ENCODE measurements around the gene SLC5A8. TPM values are rescaled to one million over a fixed set of nuclear protein-coding genes. Genes with fewer than 3 reads are reported as not detected.

The SLC5A8 gene
- total and polyA plus RNA-seq, 2 experiments from 2014 or later, result 0.10 TPM

- no peak for TF ChIP-seq ZNF114 (CRISPR knock-in tag; IDR thresholded peaks at IDR 0.05)
- TF ChIP-seq CREB1 (CRISPR knock-in tag; IDR thresholded peaks at IDR 0.05; ENCODE audit: low read depth), result no peak
- TF ChIP-seq, protein P1, sequence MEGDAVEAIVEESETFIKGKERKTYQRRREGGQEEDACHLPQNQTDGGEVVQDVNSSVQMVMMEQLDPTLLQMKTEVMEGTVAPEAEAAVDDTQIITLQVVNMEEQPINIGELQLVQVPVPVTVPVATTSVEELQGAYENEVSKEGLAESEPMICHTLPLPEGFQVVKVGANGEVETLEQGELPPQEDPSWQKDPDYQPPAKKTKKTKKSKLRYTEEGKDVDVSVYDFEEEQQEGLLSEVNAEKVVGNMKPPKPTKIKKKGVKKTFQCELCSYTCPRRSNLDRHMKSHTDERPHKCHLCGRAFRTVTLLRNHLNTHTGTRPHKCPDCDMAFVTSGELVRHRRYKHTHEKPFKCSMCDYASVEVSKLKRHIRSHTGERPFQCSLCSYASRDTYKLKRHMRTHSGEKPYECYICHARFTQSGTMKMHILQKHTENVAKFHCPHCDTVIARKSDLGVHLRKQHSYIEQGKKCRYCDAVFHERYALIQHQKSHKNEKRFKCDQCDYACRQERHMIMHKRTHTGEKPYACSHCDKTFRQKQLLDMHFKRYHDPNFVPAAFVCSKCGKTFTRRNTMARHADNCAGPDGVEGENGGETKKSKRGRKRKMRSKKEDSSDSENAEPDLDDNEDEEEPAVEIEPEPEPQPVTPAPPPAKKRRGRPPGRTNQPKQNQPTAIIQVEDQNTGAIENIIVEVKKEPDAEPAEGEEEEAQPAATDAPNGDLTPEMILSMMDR (conservative IDR thresholded peaks at IDR 0.05; ENCODE audit: low read depth in 2 of 2), result no peak
- no peak for TF ChIP-seq STAT1 (IDR thresholded peaks at IDR 0.05; ENCODE audit: unreplicated experiment)
- TF ChIP-seq EZH2phosphoT487 (IDR thresholded peaks at IDR 0.05; ENCODE audit: unreplicated experiment), result no peak
- no peak for TF ChIP-seq EZH2 (IDR thresholded peaks at IDR 0.05; ENCODE audit: low read depth, unreplicated experiment)
- TF ChIP-seq ETS1 (IDR thresholded peaks at IDR 0.05), result no peak
Observed at GRCh38 chr12:101204602-101205304, 5.3 kb downstream of the SLC5A8 start (continued).

DNA sequence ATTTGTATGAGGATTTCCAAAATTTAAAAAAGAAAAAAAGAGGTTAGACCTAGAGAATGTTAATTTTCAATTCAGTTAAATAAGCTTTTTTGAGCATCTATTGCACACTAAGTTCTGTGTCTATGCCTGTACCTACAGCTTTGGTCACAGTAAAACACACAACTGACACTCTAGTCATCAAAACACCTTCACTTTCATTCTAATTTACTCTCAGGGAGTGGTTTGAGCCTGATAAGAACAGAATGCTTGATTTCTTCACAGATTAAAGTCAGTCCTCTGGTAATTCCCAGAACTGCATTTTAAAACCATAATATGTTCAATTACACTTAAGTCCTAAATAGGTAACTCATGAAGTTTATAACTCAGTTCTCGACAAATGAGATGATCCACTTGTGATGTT, 9.2 kb downstream of the SLC5A8 start:
- H3K4me3 ChIP-seq, result no peak overlapping the region
- Mint-ChIP-seq H3K27ac (no peak overlapping the region), H3K27me3 (ENCODE audit: insufficient read depth, low read depth, poor library complexity) (peaks cover 2% of the 10 kb centered on the region), H3K4me3 (no peak overlapping the region), H3K4me1 (peaks cover 11% of the 10 kb centered on the region), H3K9me3 (no peaks in the 10 kb centered on the region), H3K36me3 (ENCODE audit: low read depth) (no peaks in the 10 kb centered on the region)
- no peak overlapping the region for H3K27ac ChIP-seq (ENCODE audit: low read depth)
- ATAC-seq, result no peak
- no peaks in the 10 kb centered on the region for H3K9me2 ChIP-seq (ENCODE audit: insufficient read depth)
- no peaks in the 10 kb centered on the region for H3K36me3 ChIP-seq (ENCODE audit: insufficient read depth)
- no peak overlapping the region for H2AFZ ChIP-seq
- H3K27me3 ChIP-seq (ENCODE audit: insufficient read depth), result no peaks in the 10 kb centered on the region
- DNase-seq (ENCODE audit: low spot score), result no peak
- H4K20me1 ChIP-seq (replicated peaks; ENCODE audit: insufficient read depth), result no peaks in the 10 kb centered on the region
- H3F3A ChIP-seq (replicated peaks; ENCODE audit: low read depth), result no peaks in the 10 kb centered on the region
- TF ChIP-seq EZH2phosphoT487 (IDR thresholded peaks at IDR 0.05; ENCODE audit: unreplicated experiment), result no peak
- H3K4me1 ChIP-seq (ENCODE audit: insufficient read depth), result no peaks in the 10 kb centered on the region
- H3K79me2 ChIP-seq (replicated peaks; ENCODE audit: insufficient read depth), result no peaks in the 10 kb centered on the region
- no peak overlapping the region for H3K4me2 ChIP-seq

- H3K4me3 Mint-ChIP-seq, result no peak overlapping the region
- TF ChIP-seq, protein P1 (conservative IDR thresholded peaks at IDR 0.05; ENCODE audit: low read depth in 2 of 2), result no peak
- TF ChIP-seq, protein P2, sequence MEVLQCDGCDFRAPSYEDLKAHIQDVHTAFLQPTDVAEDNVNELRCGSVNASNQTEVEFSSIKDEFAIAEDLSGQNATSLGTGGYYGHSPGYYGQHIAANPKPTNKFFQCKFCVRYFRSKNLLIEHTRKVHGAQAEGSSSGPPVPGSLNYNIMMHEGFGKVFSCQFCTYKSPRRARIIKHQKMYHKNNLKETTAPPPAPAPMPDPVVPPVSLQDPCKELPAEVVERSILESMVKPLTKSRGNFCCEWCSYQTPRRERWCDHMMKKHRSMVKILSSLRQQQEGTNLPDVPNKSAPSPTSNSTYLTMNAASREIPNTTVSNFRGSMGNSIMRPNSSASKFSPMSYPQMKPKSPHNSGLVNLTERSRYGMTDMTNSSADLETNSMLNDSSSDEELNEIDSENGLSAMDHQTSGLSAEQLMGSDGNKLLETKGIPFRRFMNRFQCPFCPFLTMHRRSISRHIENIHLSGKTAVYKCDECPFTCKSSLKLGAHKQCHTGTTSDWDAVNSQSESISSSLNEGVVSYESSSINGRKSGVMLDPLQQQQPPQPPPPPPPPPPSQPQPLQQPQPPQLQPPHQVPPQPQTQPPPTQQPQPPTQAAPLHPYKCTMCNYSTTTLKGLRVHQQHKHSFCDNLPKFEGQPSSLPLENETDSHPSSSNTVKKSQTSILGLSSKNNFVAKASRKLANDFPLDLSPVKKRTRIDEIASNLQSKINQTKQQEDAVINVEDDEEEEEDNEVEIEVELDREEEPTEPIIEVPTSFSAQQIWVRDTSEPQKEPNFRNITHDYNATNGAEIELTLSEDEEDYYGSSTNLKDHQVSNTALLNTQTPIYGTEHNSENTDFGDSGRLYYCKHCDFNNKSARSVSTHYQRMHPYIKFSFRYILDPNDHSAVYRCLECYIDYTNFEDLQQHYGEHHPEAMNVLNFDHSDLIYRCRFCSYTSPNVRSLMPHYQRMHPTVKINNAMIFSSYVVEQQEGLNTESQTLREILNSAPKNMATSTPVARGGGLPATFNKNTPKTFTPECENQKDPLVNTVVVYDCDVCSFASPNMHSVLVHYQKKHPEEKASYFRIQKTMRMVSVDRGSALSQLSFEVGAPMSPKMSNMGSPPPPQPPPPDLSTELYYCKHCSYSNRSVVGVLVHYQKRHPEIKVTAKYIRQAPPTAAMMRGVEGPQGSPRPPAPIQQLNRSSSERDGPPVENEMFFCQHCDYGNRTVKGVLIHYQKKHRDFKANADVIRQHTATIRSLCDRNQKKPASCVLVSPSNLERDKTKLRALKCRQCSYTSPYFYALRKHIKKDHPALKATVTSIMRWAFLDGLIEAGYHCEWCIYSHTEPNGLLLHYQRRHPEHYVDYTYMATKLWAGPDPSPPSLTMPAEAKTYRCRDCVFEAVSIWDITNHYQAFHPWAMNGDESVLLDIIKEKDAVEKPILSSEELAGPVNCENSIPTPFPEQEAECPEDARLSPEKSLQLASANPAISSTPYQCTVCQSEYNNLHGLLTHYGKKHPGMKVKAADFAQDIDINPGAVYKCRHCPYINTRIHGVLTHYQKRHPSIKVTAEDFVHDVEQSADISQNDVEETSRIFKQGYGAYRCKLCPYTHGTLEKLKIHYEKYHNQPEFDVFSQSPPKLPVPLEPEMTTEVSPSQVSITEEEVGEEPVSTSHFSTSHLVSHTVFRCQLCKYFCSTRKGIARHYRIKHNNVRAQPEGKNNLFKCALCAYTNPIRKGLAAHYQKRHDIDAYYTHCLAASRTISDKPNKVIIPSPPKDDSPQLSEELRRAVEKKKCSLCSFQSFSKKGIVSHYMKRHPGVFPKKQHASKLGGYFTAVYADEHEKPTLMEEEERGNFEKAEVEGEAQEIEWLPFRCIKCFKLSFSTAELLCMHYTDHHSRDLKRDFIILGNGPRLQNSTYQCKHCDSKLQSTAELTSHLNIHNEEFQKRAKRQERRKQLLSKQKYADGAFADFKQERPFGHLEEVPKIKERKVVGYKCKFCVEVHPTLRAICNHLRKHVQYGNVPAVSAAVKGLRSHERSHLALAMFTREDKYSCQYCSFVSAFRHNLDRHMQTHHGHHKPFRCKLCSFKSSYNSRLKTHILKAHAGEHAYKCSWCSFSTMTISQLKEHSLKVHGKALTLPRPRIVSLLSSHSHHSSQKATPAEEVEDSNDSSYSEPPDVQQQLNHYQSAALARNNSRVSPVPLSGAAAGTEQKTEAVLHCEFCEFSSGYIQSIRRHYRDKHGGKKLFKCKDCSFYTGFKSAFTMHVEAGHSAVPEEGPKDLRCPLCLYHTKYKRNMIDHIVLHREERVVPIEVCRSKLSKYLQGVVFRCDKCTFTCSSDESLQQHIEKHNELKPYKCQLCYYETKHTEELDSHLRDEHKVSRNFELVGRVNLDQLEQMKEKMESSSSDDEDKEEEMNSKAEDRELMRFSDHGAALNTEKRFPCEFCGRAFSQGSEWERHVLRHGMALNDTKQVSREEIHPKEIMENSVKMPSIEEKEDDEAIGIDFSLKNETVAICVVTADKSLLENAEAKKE (CRISPR knock-in tag; IDR thresholded peaks at IDR 0.05), result no peak
Observed at GRCh38 chr12:101200145-101200544, 9.9 kb downstream of the SLC5A8 start.

More at GRCh38 chr12:101200145-101200544, 9.9 kb downstream of the SLC5A8 start:
- peaks cover 2% of the 10 kb centered on the region for H3K27me3 Mint-ChIP-seq (ENCODE audit: insufficient read depth, low read depth, poor library complexity)
- H3K4me1 Mint-ChIP-seq, result peaks cover 10% of the 10 kb centered on the region
- H3K4me1 ChIP-seq (ENCODE audit: insufficient read depth), result no peaks in the 10 kb centered on the region
- no peaks in the 10 kb centered on the region for H3K9me2 ChIP-seq (ENCODE audit: insufficient read depth)
- no peak overlapping the region for H2AFZ ChIP-seq
- H3F3A ChIP-seq (replicated peaks; ENCODE audit: low read depth), result no peaks in the 10 kb centered on the region
- no peaks in the 10 kb centered on the region for H3K79me2 ChIP-seq (replicated peaks; ENCODE audit: insufficient read depth)
- H3K27me3 ChIP-seq (ENCODE audit: insufficient read depth), result no peaks in the 10 kb centered on the region
- no peaks in the 10 kb centered on the region for H3K36me3 ChIP-seq (ENCODE audit: insufficient read depth)
- no peak overlapping the region for H3K4me3 ChIP-seq
- H3K27ac ChIP-seq (ENCODE audit: low read depth), result no peak overlapping the region
- no peak overlapping the region for H3K4me2 ChIP-seq
- DNase-seq (ENCODE audit: low spot score) (no peak), ATAC-seq (no peak)
- H3K27ac Mint-ChIP-seq, result no peak overlapping the region
- no peaks in the 10 kb centered on the region for H3K36me3 Mint-ChIP-seq (ENCODE audit: low read depth)
- no peaks in the 10 kb centered on the region for H3K9me3 Mint-ChIP-seq
- H4K20me1 ChIP-seq (replicated peaks; ENCODE audit: insufficient read depth), result no peaks in the 10 kb centered on the region
